HG02610 (cell line): ENCODE measurements around the gene DPH7.
"Not testable (repeated sequence)": the region's sequence is repeated elsewhere in the genome, so short reads cannot be mapped to it uniquely, and the experiment has no call there.

Experiments used
- ATAC-seq: cut with Tn5 transposase; IDR thresholded peaks from one replicate; pipeline ENCODE4 v1.9.1; 2021; ENCODE audit warnings: mild to moderate bottlenecking, moderate library complexity; ENCODE audit not compliant: unreplicated experiment

DPH7 gene

DNA sequence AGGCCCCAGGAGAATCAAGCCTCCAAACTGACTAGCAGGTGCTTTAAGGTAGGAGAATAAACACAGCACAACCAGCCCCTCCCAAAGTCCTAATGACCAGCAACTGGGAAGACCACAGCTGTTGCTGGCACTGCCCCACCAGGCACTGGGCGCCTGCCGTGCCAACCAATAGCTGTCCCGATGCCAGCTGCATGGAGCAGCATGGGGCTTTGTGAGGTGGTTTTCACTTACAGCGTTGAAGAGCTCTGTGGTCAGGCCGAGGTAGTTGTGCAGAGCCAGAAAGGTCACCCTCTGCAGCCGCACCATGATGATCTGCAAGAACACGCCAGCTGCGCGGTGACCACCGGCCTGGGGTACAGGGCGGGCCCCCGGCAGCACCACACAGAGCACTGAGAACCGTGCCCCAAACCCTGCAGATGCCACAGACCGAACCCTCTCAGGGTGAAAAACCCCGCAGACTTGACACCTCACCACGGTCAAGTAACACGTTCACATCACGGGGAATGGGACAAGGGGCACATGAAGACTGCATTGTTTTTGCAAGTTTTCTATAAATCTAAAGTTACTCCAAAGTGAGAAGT lies 57.2 kb downstream of the DPH7 start:
- ATAC-seq: no peak

DNA sequence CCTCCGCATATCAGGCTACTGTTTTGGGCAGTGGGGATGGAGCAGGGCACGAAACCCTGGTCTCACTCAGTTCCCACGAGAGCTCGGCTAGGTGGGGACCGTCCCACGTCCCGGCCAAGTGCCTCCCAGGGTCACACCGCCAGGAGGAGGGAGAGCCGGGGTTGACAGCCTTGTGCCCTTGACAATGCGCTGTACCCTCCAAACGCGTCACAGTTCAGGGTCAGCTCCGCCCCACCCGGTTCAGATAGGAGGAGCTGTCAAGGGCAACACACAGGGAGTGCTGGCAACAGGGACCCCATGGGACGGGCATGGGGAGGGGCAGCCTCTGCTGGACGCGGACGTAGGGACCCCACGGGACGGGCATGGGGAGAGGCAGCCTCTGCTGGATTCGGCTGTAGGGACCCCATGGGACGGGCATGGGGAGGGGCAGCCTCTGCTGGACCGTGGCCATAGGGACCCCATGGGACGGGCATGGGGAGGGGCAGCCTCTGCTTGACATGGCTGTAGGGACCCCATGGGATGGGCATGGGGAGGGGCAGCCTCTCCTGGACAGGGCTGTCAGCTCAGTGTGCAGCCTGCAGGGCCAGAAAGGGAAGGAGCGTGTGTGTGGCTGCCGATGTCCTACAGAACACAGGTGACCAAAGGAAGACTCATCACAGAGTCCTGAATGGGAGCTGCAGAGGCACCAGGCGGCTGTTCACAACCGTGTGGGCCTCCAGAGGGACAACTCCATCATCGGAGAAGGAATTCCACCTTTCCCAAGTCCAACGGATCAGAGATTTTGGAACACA lies 57.9 kb downstream of the DPH7 start:
- ATAC-seq: no peak

DNA sequence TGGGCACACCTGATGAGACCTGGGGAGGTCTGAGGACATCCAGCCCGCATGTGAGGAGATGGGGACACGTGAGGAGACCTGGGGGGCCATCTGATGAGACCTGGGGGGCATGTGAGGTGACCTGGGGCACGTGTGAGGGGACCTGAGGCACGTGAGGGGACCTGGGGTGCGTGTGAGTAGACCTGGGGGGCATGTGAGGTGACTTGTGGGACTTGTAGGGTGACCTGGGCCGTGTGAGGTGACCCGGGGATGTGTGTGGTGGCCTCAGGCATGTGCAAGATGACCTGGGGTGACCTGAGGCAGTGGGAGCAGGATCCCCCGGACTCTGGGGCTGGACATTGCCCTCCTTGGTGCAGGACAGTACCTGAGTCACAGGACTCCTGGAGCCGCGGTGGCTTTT lies 59.2 kb downstream of the DPH7 start:
- ATAC-seq: no peak

DNA sequence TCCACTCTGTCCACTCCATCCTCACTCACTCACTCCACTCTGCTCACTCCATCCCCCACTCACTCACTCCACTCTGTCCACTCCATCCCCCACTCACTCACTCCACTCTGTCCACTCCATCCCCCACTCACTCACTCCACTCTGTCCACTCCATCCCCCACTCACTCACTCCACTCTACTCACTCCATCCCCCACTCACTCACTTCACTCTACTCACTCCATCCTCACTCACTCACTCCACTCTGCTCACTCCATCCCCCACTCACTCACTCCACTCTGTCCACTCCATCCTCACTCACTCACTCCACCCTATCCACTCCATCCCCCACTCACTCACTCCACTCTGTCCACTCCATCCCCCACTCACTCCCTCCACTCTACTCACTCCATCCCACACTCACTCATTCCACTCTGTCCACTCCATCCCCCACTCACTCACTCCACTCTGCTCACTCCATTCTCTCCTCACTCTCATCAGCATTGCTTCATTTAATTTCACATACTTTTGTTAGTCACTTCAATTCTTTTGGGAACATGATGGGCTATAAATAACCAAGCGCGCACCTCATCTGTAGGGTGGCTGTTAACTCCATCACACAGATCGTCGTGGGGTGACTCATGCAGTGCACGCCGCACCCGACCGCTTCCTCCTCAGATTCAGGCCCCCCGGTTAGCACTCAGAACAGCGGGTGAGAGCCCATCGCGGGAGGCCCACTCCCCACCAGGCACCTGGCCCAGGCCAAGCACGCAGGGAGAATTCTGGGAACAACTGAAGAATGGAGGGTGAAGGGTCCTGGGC lies 59.9 kb downstream of the DPH7 start:
- ATAC-seq: not testable (repeated sequence)

DNA sequence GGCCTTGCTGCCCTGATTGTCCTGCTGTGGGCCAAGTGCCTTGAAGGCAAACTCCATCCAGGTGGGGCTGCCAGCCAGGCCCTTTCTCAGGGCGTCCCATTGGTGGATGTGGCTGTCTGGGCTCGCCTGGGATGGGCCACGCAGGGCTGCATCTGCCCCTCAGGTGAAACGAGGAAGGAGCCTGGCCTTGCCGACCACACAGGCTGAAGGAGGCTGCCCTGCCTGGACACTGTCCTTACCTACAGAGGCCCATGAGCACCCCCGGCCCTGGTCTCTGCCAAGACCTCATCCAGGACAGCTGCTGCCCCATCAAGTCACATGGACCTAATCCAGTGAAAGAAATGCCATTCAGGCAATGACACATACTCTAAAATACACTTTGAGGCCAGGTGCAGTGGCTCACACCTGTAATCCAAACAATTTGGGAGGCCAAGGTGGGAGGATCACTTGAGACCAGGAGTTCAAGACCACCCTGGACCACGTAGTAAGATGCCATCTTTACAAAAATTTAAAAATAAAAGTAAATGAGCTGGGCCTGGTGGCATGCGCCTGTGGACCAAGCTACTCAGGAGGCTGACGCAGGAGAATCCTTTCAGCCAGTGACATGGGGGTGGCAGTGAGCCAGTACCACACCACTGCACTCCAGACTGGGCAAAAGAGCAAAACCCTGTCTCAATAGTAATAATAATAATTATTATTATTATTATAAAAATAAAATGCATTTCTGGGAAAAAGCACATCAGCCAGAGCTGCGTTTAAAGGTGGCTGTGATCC lies 62.4 kb downstream of the DPH7 start:
- ATAC-seq: no peak

DNA sequence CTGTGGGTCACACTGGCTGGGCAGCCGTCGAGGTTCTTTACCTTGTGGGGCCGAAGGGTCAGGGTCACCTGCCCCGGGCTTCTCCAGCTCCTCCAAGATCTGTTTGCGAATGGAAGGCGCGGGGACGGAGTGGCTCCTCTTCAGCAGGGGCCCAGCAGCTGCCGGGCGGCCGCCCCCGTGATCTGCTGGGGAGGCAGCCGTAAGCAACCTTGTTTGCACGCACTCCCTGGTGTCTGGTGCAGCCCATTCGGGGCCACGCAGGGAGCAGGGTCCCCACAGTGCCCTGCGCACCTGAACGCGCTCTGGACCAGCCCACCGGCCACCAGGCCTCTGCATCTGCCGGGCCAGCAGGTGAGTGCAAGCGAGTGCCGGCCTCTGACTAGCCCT lies 63.4 kb downstream of the DPH7 start:
- ATAC-seq: no peak

DNA sequence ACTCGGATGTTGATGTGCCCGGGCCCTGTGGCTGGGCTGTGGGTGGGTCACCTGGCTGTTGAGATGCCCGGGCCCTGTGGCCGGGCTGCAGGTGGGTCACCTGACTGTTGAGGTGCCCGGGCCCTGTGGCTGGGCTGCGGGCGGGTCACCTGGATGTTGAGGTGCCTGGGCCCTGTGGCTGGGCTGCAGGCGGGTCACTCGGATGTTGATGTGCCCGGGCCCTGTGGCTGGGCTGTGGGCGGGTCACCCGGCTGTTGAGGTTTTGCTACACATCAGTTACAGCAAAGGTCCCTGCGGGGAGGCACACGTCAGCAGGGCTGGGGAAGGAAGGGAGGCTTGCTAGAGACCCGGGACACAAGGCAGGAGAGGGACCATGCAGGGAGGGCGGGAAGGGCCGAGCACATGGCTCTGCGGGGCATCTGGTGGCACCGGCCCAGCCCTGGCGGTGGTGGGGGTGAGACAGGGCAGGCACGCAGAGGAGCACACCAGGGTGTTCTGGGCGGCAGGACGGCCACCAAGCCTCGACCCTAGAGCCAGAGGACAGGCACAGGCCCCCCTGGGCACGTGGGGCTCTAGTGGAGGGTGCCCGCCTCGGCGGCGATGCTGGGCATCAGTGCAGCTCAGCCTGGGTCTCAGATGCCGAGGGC lies 63.9 kb downstream of the DPH7 start:
- no peak for ATAC-seq

DNA sequence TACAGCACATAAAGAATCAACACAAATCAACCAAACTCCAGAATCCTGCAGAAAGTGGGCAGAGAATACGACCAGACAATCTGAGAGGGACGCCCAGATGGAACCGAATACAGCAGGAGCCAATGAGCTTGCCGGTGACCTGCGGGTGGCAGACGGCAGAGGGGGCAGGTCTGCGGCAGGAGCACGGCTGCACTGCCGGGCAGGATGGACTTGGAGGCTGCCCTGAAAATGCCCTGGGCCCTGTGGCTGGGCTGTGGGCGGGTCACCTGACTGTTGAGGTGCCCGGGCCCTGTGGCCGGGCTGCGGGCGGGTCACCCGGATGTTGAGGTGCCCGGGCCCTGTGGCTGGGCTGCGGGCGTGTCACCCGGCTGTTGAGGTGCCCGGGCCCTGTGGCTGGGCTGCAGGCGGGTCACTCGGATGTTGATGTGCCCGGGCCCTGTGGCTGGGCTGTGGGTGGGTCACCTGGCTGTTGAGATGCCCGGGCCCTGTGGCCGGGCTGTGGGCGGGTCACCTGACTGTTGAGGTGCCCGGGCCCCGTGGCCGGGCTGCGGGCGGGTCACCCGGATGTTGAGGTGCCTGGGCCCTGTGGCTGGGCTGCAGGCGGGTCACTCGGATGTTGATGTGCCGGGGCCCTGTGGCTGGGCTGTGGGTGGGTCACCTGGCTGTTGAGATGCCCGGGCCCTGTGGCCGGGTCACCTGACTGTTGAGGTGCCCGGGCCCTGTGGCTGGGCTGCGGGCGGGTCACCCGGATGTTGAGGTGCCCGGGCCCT lies 64.7 kb downstream of the DPH7 start:
- not testable (repeated sequence) for ATAC-seq

DNA sequence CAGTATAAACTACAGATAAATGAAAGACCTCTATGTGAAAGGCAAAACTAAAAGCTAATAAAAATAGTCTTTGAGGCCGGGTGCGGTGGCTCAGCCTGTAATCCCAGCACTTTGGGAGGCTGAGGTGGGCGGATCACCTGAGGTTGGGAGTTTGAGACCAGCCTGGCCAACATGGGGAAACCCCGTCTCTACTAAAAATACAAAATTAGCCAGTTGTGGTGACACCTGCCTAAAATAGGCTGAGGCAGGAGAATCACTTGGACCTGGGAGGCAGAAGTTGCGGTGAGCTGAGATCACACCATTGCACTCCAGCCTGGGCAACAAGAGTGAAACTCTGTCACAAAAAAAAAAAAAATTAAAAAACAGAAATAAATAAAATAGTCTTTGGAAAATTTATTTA lies 65.6 kb downstream of the DPH7 start:
- ATAC-seq: not testable (repeated sequence)

DNA sequence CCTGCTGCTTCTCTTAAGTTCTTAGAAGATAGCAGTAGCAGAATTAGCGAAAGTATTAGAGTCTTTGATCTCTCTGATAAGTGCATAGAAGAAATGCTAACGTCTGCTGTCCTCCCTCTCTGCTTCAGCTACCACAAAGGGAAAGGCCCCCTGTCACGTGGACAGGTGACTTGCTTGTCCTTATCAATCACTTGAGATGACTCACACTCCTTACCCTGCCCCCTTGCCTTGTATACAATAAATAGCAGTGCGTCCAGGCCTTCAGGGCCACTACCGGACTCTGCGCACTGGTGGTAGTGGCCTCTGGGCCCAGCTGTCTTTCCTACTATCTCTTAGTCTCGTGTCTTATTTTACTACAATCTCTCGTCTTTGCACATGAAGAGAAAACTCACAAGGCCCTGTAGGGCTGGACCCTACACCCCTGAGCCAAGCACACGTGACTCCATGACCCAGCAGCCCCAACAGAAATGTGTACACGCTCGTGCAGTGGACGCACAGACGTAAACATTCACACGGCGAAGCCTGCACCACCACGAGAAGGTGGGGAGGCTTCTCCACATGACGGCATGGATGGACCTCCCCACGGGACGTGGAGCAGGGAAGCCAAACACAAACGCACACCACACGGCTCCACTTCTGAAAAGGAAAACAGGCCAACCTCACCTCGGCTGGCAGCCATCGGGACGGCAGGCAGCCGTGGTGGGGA lies 66.8 kb downstream of the DPH7 start:
- no peak for ATAC-seq

DNA sequence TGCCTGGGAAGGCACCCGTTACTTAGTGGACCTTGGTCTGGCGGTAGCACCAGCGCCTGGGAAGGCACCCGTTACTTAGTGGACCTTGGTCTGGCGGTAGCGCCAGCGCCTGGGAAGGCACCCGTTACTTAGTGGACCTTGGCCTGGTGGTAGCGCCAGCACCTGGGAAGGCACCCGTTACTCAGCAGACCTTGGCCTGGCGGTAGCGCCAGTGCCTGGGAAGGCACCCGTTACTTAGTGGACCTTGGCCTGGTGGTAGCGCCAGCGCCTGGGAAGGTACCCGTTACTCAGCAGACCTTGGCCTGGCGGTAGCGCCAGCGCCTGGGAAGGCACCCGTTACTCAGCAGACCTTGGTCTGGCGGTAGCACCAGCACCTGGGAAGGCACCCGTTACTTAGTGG lies 67.6 kb downstream of the DPH7 start:
- ATAC-seq: not testable (repeated sequence)

DNA sequence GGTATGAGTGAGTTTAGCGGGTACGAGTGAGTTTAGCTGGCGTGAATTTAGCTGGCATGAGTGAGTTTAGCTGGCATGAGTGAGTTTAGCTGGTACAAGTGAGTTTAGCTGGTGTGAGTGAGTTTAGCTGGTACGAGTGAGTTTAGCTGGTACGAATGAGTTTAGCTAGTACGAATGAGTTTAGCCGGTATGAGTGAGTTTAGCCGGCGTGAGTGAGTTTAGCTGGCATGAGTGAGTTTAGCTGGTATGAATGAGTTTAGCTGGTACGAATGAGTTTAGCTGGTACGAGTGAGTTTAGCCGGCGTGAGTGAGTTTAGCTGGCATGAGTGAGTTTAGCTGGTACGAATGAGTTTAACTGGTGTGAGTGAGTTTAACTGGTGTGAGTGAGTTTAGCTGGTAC lies 69.5 kb downstream of the DPH7 start:
- ATAC-seq: no peak

DNA sequence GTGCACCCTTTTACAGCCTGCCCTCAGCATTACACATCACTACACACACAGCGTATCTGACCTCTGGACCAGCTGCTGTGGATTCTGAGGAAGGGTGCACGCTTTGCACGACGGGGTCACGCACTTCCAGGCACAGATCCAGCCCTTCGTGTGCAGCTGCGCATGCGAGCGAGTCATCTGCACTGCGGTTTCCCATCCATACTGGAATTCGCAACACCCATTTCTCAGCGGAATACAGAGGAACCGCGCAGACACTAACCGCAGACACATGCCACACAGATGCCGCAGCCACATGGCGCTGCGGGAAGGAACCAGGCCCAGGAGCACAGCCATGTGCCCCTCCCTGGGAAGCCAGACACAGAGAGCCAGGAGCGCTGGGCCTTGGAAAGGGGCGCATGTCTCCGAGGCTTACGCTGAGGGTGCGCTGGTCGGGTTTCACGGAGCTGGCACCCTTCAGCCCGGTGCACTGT lies 72.0 kb downstream of the DPH7 start:
- ATAC-seq: no peak

DNA sequence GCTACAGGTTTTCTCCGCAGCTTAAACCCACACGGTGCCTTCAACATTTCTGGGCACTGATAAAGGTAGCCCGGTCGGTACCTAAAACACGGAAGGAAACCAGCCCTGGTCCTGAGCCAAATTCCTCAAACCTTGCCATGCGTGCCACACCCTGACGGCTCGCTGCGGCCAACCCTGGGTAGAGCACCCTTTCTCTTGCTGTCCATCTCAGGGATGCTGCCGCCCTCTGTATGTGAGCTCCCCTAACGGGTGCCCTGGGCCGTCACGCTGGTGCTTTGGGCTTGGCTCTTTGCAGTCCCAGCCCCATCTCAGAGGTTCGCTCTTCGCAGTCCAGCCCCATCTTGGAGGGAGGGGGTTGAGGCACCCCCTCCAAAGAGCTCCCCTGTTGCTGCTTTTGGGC lies 72.5 kb downstream of the DPH7 start:
- no peak for ATAC-seq

DNA sequence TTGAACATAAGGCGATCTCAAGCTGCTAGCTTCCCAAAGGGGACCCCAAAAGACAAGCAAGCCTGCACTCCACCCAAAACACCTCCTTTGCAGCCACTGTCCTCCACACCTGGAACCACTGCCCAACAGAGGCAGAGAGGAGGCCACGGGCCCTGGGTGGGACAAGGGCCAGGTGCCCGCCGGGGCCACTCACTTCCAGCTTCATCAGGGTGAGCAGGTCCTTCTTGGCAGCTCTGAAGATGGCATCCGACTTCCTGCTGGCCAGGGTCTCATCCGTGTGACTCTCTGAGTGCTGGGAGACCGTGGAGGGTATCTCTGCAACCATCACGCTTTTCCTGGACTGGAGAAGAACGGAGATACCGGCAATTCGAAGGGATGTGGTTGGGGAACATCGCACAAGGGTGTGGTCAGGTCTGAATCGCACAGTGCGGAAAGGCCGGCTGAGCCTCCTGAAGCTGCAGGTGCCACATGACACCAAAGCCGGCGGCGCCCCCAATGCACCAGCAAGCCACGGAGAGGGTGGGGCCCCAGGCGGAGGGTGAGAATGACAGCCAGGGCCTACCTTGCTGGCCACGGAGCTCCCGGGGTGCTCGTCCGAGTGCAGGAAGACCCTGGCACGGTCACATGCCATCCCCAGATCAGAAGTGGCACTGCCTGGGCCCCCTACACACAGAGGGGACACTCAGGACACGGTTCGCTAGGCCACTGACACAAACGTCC lies 73.1 kb downstream of the DPH7 start:
- no peak for ATAC-seq
